PC-9 (cell line): ENCODE measurements around the gene ABLIM2. TPM values are rescaled to one million over a fixed set of nuclear protein-coding genes. Genes with fewer than 3 reads are reported as not detected.
A peak's percentile ranks its signal among the peaks of the same experiment; 100 is the strongest.

ENCODE experiments used
- BruUV-seq: library from RNA; stranded (reverse); fragments of 400-500 nt; replicated peaks from 2 replicates; lab custom pipeline; 2021; lab: Mats Ljungman, UMichigan
- CTCF ChIA-PET: fragments of 300-600 bp; sonication (Branson Sonifier 250); formaldehyde crosslinking; loops from one replicate; lab custom pipeline; 2022; ENCODE audit warnings: antibody characterized with exemption; lab: Charles Lee
- POLR2A ChIA-PET: fragments of 300-600 bp; sonication (Branson Sonifier 250); formaldehyde crosslinking; loops from one replicate; lab custom pipeline; 2022; ENCODE audit warnings: antibody characterized with exemption; ENCODE audit not compliant: unreplicated experiment; lab: Charles Lee
- DNase-seq, 2 experiments: peaks; one replicate each; pipeline versions ENCODE4 v3.0.0 to v3.0.0-alpha.2; 2015 to 2022; ENCODE audit warnings: mixed read lengths in 1 of 2
- H2AFZ ChIP-seq: fragments of 200-600 bp; sonication (generic); 2 replicates; pipeline ENCODE4 v1.8.1; 2017; ENCODE audit warnings: antibody characterized with exemption
- H3F3A ChIP-seq: fragments of 200-600 bp; sonication (generic); 2 replicates; pipeline ENCODE4 v1.8.1; 2017; ENCODE audit warnings: antibody characterized with exemption, mild to moderate bottlenecking, low read depth; ENCODE audit not compliant: insufficient read depth
- H3K27ac ChIP-seq: fragments of 200-600 bp; sonication (generic); 2 replicates; pipeline ENCODE4 v1.6.1; 2016; ENCODE audit warnings: mixed run types
- H3K27me3 ChIP-seq: fragments of 200-600 bp; sonication (generic); 2 replicates; pipeline ENCODE4 v1.6.1; 2016; ENCODE audit warnings: low read depth, mixed run types; ENCODE audit not compliant: insufficient read depth
- H3K36me3 ChIP-seq: fragments of 200-600 bp; sonication (generic); 2 replicates; pipeline ENCODE4 v1.6.1; 2016; ENCODE audit warnings: low read depth, mixed run types
- H3K4me1 ChIP-seq: fragments of 200-600 bp; sonication (generic); replicated peaks from 2 replicates; pipeline ENCODE4 v1.6.1; 2016; ENCODE audit warnings: mixed run types; ENCODE audit not compliant: insufficient read depth
- H3K4me2 ChIP-seq: fragments of 200-600 bp; sonication (generic); 2 replicates; pipeline ENCODE4 v1.6.1; 2017; ENCODE audit warnings: mixed run types
- H3K4me3 ChIP-seq: fragments of 200-600 bp; sonication (generic); 2 replicates; pipeline ENCODE4 v1.6.1; 2016; ENCODE audit warnings: mixed run types
- H3K79me2 ChIP-seq: fragments of 200-600 bp; sonication (generic); 2 replicates; pipeline ENCODE4 v1.6.1; 2017; ENCODE audit warnings: low read depth, mixed run types
- H3K9me2 ChIP-seq: fragments of 200-600 bp; sonication (generic); 2 replicates; pipeline ENCODE4 v1.8.1; 2017; ENCODE audit warnings: mild to moderate bottlenecking; ENCODE audit not compliant: insufficient read depth
- H3K9me3 ChIP-seq: fragments of 200-600 bp; sonication (generic); 2 replicates; pipeline ENCODE4 v1.8.1; 2016; ENCODE audit warnings: low read depth; ENCODE audit not compliant: insufficient read depth
- H4K20me1 ChIP-seq: fragments of 200-600 bp; sonication (generic); 2 replicates; pipeline ENCODE4 v1.8.1; 2017; ENCODE audit not compliant: insufficient read depth
- EZH2 ChIP-seq: fragments of 200-600 bp; sonication (generic); IDR thresholded peaks from 2 replicates; pipeline ENCODE4 v1.8.0; 2017; ENCODE audit warnings: antibody characterized with exemption, low read depth
- intact Hi-C: fragments of 100-400 bp; cut with micrococcal nuclease; formaldehyde crosslinking; loops from one replicate; pipeline ENCODE4 v1.10.0; 2022; ENCODE audit not compliant: unreplicated experiment
- total RNA-seq: library from RNA; stranded (reverse); gene quantifications from 2 replicates; pipeline ENCODE4 v1.2.3, GENCODE V29; 2021
- TF ChIP-seq, protein P1 (sequence below): fragments of 200-600 bp; sonication (generic); conservative IDR thresholded peaks from 2 replicates; pipeline ENCODE4 v1.6.1; 2017; ENCODE audit warnings: mixed run types, antibody characterized with exemption, mild to moderate bottlenecking, moderate library complexity

Gene ABLIM2
- total RNA-seq, 1 experiment from 2014 or later, result 1.6 TPM

DNA sequence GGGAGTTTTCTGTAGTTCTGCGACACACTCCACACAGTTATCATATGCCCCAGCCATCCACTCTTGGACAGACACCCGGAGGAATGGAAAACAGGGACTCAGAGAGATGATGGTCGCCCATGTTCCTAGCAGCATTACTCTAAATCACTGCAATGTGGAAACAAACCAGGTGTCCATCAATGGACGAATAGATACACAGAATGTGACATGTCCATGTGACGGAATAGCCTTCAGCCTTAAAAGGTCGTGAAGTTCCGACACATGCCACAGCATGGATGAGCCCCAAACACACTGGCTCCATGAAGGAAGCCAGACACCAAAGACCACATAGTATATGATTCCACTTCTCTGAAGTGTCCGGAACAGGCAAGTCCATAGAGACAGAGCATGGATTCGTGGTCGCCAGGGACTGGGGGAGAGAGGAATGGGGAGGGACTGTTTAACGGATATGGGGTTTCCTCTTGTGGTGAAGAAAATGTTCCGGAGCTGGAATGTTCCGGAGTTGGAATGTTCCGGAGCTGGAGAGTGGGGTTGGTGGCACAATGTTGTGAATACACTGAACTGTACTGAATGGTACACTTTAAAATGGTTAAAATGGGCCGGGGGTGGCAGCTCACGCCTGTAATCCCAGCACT lies 190.2 kb downstream of the ABLIM2 start:
- Histone ChIP-seq H3K4me2 (peak overlapping the region; percentile 36), H3F3A (peaks cover 81% of the 10 kb centered on the region), H3K9me3 (no peaks in the 10 kb centered on the region), H3K4me1 (peaks cover 95% of the 10 kb centered on the region), H3K9me2 (no peaks in the 10 kb centered on the region), H3K27ac (peak overlapping the region; percentile 94), H4K20me1 (no peaks in the 10 kb centered on the region), H3K36me3 (no peaks in the 10 kb centered on the region), H3K4me3 (no peak overlapping the region), H2AFZ (no peak overlapping the region), H3K27me3 (no peaks in the 10 kb centered on the region), H3K79me2 (peaks cover 23% of the 10 kb centered on the region; the same call in 1 of the 2 replicates)
- POLR2A ChIA-PET, result no interaction called here
- DNase-seq, result no peak
- TF ChIP-seq EZH2, result no peak
- TF ChIP-seq, protein P1, sequence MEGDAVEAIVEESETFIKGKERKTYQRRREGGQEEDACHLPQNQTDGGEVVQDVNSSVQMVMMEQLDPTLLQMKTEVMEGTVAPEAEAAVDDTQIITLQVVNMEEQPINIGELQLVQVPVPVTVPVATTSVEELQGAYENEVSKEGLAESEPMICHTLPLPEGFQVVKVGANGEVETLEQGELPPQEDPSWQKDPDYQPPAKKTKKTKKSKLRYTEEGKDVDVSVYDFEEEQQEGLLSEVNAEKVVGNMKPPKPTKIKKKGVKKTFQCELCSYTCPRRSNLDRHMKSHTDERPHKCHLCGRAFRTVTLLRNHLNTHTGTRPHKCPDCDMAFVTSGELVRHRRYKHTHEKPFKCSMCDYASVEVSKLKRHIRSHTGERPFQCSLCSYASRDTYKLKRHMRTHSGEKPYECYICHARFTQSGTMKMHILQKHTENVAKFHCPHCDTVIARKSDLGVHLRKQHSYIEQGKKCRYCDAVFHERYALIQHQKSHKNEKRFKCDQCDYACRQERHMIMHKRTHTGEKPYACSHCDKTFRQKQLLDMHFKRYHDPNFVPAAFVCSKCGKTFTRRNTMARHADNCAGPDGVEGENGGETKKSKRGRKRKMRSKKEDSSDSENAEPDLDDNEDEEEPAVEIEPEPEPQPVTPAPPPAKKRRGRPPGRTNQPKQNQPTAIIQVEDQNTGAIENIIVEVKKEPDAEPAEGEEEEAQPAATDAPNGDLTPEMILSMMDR, result no peak
- intact Hi-C loops, result no loop called here
- CTCF ChIA-PET, result interaction anchor here (0.7 kb wide), 1 partner anchor 31 kb away, joined by 3 read pairs; no protein-coding TSS in a partner anchor
- BruUV-seq, result no TSS peak

GRCh38 chr4:7967501-7968261 lies 190.9 kb downstream of the ABLIM2 start:
- intact Hi-C loops, result no loop called here
- no peaks in the 10 kb centered on the region for H3K9me3 ChIP-seq
- no peaks in the 10 kb centered on the region for H3K36me3 ChIP-seq
- no TSS peak for BruUV-seq
- peaks cover 75% of the 10 kb centered on the region for H3F3A ChIP-seq
- peaks cover 97% of the 10 kb centered on the region for H3K4me1 ChIP-seq
- H3K9me2 ChIP-seq, result no peaks in the 10 kb centered on the region
- no peaks in the 10 kb centered on the region for H3K27me3 ChIP-seq
- no peak overlapping the region for H2AFZ ChIP-seq
- POLR2A ChIA-PET, result interaction anchor here (0.7 to 0.8 kb wide), 2 partner anchors 10 to 12 kb away, joined by 5 to 6 read pairs; no protein-coding TSS in a partner anchor
- peak overlapping the region; percentile 94 for H3K27ac ChIP-seq
- H3K4me3 ChIP-seq, result no peak overlapping the region
- TF ChIP-seq, protein P1, result no peak
- no peak for TF ChIP-seq EZH2
- no peaks in the 10 kb centered on the region for H4K20me1 ChIP-seq
- CTCF ChIA-PET, result no interaction called here
- H3K79me2 ChIP-seq, result peaks cover 23% of the 10 kb centered on the region; the same call in 1 of the 2 replicates
- peak overlapping the region; percentile 36 for H3K4me2 ChIP-seq
- DNase-seq, result peak in 1 of 2 experiments; percentile 25

- Histone ChIP-seq H3K79me2 (peaks cover 23% of the 10 kb centered on the region; the same call in 1 of the 2 replicates), H3K4me1 (peaks cover 93% of the 10 kb centered on the region), H3K27ac (no peak overlapping the region), H4K20me1 (no peaks in the 10 kb centered on the region), H3K4me3 (no peak overlapping the region), H3K4me2 (no peak overlapping the region), H3K9me3 (no peaks in the 10 kb centered on the region), H2AFZ (no peak overlapping the region), H3K36me3 (no peaks in the 10 kb centered on the region), H3K27me3 (no peaks in the 10 kb centered on the region), H3K9me2 (no peaks in the 10 kb centered on the region), H3F3A (peaks cover 68% of the 10 kb centered on the region)
- DNase-seq, result no peak
- POLR2A ChIA-PET, result interaction anchor here (0.7 to 0.8 kb wide), 2 partner anchors 11 kb away, joined by 5 to 6 read pairs; no protein-coding TSS in a partner anchor
- CTCF ChIA-PET, result no interaction called here
- no peak for TF ChIP-seq EZH2
- TF ChIP-seq, protein P1, result no peak
- intact Hi-C loops, result no loop called here
- no TSS peak for BruUV-seq
These were observed 191.6 kb downstream of the ABLIM2 start for GRCh38 chr4:7967063-7967440.
